ENCODE results near the gene CCDC74A.
"Not testable (repeated sequence)": the region's sequence is repeated elsewhere in the genome, so short reads cannot be mapped to it uniquely, and the experiment has no call there.

Gene CCDC74A

DNA sequence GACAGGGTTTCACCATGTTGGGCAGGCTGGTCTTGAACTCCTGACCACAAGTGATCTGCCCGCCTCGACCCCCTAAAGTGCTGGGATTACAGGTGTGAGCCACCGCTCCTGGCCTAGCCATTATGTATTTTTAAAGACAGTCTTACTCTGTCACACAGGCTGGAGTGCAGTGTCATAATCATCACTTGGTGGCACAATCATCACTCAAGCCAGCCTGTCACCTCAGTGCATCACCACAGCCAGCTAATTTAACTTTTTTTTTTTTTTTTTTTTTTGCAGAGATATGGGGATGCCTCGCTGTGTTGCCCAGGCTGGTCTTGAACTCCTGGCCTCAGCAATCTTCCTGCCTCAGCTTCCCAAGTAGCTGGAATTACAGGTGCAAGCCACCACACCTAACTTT lies 24.1 kb upstream of the CCDC74A start:
- DNase-seq: not testable (repeated sequence)

DNA sequence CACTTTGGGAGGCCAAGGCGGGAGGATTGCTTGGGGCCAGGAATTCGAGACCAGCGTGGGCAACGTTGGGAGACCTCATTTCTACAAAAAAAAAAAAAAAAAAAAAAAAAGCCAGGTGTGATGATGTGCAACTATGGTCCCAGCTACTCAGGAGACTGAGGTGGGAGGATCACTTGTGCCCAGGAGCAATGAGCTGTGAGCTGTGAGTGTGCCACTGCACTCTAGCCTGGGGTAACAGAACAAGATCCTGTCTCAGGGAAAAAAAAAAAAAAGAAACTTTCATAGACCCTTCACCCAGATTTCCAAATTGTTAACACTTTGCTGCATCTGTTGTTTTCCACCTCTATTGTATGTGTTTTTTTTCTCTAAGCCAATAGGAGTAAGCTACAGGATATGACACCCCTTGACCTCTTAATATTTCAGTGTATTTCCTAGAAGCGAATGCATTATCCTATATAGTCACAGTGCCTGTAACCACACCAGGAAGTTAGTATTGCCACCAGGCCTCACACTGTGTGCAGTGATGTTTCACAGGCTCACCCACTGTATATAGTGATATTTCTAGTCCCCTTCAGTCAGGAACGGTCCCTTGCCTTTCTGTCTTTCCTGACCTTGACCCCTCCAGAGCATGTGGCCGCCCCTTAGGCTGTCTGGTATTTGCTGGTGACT lies 23.5 kb upstream of the CCDC74A start:
- DNase-seq: not testable (repeated sequence)

DNA sequence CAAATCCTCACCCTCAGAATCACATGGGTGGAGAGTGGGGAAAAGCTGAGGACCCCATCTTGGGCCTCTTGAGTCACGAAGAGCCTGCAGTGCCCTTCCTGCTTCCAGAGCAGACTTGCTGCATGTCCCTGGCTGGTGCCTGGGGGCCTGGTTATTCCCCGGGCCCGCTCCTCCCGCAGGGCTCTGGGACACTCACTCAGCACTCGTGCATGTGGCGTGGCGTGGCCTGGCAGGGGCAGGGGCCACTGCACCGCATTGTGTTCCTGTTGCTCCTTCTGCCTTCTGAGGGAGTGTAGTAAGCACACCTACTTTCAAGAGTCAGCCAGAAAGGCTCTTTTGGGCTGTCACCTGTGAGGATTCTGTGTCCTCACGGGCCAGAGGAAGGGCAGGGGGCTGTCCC lies 18.1 kb upstream of the CCDC74A start:
- DNase-seq: no peak

DNA sequence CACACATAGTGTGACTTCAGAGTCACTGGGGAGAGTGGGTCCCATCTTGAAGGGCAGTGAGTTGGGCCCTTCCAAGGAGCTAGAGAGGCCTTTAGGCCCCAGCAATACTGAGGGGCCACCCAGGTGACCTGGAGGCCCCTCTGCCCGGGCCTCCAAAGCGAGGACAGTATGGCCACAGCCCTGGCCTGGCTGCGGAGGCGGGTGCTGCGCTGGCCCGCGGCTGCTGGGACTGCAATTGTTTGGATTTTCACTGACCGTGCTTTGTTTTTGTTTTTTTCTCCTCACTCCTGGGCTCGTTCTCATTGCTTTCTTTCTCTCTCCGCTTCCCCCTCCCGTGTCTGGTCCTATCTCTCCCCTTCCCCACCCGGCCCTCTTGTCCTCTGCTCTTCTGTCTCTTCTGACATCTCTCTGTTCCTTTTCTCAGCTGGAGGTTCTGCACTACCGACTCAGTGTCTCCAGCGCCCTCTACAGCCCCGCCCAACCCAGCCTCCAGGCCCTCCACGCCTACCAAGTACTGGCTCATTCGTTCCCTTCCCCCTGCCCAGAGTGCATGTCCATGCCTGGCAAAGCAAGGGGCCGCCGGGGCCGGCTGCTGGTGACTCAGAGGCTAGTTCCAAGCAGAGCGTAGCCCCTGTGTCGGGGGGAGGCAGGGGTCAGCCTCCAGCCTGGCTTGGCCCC lies 16.3 kb upstream of the CCDC74A start:
- DNase-seq: not testable (repeated sequence)

DNA sequence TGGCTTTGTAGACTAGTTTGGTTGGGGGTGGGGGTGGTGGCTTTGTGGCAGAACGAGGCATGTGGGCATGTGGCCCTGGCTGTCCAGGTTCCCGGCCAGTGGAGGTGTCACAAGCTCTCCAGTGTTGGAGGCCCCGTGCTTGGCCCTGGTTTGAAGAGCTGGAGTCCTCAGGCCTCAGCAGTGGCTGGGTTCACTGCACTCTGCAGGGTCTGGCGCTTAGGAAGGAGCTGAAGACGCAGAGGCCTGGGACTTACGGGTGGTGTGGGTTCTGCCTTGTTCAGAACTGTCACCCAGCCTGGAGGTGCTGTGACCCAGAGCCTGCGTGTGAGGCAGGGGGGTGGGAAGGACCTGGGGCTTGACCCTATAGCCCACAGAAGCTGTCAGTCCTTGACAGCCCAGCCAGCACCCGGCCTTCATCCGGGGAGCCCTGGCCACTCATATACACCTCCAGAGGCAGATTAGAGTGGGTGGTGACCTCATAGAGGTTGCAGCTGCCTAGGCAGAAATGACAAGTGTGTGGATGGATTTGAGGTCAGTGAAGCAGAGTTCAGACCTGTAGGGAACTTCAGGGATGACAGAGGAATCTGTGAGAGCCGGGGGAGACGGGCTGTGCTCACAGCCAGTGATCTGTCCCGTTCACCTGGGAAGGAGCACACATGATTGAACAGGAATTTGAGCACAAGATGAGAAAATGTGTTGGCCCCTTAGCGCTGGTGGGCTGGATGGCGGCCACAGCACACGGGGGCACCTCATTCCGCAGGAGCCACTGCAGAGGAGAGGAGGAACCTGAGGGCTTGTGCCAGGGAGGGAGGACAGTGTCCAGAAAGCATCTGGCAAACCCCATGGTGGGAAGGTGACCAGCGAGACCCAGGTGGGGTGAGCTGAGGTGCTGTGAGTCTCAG lies 15.5 kb upstream of the CCDC74A start:
- DNase-seq: not testable (repeated sequence)

DNA sequence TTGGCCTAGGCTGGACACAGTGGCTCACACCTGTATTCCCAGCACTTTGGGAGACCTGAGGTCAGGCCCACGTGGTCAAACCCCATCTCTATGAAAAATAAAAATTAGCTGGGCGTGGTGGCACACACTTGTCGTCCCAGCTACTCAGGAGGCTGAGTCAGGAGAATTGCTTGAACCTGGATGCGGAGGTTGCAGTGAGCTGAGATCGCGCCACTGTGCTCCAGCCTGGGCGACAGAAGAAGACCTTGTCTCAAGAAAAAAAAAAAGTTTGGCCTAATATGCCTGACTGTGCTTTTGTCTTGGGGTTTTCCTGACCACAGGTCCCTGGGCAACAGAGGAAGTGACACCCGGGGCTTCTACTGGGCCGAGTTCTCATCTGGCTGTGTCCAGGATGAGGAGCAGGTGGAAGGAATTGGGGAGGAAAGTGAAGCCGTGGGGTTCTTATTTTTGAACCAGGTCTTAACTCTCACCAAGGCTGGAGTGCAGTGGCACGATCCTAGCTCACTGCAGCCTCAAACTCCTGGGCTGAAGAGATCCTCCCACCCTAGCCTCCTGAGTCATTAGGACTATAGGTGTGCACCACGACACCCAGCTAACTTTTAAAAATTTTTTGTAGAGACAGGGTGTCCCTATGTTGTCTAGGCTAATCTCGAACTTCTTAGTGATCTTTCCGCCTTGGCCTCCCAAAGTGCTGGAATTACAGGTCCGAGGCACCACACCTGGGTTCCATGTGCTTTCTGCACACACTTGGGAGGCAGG lies 13.1 kb upstream of the CCDC74A start:
- not testable (repeated sequence) for DNase-seq

DNA sequence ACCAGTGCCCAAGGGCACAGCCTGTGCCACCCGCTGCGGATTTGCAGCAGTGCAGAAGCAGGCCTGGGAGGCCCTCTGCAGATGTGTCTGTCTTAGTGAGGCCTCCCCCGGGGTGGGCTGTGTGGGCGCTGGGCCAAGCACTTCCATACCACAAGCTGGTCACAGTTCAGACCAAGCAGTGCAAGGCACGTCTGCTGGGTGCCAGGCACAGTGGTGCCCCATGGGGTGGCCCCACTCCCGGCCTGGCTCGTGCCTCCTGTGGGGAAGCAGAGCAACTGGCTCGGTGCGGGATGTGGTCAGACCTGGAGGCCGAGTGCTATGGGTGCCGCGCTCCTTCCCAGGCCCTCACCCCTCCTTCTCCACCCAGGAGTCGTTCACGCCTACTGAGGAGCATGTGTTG lies 12.5 kb upstream of the CCDC74A start:
- not testable (repeated sequence) for DNase-seq

DNA sequence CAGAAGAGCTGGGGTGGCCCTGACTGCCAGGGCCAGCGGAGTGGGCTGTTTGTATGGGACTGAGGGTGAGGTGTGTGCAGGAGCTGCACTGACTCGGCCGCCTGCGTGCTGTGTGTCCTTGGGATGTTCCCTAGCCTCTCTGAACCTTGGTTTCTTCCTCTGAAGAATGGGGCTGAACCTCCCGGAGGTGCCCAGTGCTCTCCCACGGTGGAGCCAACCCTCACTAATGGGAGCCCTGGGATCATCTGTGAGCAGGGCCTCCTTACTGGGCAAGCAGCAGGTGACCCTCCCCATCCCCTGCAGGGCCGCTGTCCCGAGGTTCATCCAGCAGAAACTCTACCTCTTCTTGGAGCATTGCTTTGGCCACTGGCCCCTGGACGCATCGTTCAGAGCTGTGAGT lies 11.7 kb upstream of the CCDC74A start:
- no peak for DNase-seq

DNA sequence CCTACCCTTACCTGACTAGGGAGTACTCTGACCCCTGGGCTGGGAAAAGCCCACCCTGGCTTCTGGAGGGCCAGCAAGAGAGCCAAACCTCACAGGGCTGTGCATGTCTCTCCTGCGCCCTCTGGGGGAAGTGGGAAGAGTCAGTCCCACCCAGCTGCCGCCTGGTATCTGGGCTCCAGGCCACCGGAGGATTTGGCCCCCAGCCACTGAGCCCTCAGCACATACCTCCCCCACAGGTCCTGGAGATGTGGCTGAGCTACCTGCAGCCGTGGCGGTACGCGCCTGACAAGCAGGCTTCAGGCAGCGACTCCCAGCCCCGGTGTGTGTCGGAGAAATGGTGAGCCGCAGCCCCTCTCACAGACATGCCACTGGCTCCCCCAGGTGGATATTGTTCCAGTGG lies 11.1 kb upstream of the CCDC74A start:
- peak; percentile 12 for DNase-seq

DNA sequence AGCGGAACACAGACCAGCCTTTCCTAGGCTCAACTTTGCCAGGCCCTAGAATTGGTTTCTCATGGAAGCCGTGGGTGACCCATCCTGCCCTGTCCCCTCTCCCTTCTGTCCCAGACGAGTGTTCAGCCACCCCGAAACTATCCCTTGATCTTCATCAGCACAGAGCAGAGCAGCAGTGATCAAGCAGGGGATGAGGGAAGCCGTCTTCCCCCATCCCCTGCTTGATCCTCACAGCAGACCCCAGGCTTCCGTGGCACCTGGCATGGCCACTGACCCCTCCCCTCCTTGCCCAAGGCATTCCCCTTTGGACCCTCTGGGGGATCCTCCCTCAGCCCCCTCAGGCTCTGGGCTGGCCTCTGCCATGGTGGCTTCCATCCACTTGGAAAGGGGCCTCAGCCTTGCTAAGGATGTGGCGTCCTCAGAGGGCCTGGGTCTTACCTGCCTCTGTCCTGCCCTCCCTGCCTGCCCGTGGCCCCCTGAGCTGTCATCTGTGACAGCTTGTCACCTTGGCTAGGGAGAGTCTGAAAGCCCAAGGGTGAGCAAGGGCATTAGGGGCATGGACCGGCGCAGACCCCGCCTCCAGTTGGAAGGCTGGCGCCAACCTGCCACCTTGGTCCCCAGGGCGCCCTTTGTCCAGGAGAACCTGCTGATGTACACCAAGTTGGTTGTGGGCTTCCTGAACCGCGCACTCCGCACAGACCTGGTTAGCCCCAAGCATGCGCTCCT lies 10.4 kb upstream of the CCDC74A start:
- no peak for DNase-seq

DNA sequence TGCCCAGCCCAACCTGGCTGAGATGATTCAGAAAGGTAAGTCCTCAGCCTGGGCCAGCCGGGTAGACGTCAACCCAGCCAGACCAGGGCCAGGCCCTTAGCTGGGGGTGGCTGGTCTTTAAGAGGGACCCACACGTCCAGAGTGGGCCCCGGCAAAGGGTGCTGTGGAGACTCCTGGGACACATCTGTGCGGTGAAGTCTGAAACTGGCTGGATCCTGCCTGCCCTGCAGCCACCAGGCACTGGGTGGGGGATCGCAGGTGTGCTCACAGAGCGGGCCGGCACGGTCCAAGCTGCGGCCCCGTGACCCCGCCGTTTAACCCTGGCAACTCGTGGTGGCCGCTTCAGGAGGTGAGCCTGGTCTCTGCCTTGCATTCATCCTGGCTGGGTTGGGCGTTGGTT lies 9.8 kb upstream of the CCDC74A start:
- not testable (repeated sequence) for DNase-seq

DNA sequence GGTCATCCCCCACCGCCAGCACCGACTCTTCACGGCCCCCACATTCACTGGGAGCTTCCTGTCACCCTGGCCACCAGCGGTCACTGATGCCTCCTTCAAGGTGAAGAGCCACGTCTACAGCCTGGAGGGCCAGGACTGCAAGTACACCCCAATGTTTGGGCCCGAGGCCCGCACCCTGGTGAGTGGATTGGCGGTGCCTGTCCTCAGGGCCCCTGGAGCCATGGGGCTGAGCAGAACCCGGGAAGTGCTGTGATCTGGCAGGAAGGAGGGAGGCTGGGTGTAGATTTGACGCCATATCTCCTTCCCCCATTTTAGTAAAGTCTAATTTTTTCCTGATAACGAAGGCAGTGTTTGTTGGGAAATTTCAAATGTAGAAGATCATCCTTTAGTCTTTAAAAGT lies 9.2 kb upstream of the CCDC74A start:
- not testable (repeated sequence) for DNase-seq

DNA sequence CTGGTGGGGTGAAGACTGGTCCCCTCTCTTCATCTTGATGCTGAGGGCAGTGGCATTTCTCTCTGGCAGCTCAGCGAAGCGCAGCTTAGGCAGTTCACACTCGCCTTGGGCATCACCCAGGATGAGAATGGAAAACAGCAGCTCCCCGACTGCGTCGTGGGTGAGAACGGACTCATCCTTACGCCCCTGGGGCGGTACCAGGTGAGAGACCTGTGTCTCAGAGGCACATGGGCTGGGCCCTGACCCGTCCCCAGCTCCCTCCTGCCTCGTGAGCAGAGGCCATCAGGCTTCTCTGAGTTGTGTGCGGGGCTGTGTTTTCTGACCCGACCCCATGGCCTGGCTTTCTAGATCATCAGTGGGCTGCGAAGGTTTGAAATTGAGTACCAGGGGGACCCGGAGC lies 8.2 kb upstream of the CCDC74A start:
- DNase-seq: no peak

DNA sequence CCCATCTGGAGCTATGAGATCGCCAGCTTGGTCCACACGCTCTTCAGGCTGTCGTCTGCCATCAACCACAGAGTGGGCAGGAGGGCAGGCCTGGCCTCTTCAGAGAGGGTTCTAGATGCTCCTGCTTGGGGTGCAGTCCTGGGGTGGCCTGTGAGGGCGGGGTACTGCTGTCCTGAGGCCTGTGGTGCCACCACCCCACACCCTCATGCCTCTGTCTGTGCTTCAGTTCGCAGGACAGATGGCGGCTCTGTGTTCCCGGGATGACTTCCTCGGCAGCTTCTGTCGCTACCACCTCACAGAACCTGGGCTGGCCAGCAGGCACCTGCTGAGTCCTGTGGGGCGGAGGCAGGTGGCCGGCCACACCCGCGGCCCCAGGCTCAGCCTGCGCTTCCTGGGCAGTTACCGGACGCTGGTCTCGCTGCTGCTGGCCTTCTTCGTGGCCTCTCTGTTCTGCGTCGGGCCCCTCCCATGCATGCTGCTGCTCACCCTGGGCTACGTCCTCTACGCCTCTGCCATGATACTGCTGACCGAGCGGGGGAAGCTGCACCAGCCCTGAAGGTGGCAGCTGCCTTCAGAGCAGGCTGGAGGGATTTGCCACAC lies 7.7 kb upstream of the CCDC74A start:
- DNase-seq: not testable (repeated sequence)

DNA sequence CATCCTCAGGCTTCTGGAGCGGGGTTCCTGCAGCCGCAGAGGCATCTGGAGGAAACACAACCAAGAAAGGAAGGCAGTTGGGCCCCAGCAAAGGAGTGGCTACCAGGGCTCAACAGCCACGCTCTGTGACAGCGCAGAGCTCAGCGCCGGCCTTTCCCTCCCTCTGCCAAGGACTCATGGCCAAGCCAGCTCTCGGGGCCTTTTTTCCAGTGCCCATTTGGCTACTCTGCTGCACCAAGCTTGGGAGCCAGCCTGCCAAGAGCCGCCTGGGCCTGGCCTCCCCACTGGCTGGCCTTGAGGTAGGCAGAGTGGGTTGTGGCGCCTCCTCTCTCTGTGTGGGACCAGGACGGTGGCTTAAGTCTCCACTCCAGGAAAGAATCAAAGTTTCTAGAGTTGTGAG lies 7.2 kb upstream of the CCDC74A start:
- DNase-seq: no peak

DNA sequence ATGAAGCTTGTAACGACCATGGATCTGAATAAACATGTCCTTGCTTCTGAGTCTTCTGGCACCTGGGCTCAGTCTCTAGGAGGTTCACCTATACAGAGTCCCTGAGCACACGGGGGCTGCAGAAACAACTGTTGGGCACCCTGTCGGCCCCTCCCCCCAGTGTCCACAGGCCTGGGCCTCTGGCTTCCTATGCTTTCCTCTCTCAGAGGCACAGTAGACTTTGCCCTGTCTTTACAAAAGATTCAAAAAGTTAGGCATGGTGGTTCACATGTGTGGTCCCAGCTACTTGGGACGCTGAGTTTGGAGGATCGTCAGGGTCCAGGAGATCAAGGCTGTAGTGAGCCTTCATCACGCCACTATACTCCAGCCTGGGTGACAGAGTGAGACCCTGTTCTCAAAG lies 6.2 kb upstream of the CCDC74A start:
- not testable (repeated sequence) for DNase-seq

DNA sequence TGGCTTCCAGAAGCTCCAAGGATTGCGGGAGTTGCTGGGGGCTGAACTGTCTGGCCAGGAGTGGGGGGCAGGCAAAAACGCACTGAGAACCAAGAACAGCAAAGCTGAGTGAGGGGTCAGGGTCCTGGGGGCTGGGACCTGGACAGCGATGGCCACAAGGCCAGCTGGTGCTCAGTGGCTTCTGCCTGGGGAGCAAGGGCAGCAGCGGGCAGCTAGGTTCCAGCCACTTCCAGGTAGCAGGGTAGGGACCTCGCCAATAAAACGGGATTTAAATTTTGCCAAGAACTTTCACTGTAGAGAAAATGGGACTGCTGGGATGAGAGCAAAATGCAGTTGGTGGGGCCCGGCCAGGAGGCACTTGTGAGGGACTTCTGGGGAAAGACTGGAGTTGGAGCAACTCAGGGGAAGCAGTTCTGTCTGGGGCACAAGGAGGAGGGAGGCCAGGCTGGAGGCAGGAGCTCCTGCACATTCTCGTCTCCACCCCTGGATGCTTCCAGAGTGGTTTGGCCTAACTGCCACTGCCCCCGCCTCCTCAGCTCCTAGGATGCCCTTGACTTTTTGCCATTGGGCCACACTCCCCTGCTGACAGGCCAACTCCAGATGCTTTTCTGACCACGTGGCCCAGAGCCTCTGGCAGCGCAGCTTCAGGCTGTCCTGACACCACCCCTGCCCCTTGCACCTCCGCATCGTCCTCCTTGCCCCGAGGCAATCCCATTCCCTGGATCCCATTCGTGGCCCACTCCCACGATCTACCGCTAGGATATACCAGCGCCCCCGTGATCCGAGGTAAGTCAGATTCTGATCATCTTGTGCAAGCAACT lies 5.5 kb upstream of the CCDC74A start:
- no peak for DNase-seq

DNA sequence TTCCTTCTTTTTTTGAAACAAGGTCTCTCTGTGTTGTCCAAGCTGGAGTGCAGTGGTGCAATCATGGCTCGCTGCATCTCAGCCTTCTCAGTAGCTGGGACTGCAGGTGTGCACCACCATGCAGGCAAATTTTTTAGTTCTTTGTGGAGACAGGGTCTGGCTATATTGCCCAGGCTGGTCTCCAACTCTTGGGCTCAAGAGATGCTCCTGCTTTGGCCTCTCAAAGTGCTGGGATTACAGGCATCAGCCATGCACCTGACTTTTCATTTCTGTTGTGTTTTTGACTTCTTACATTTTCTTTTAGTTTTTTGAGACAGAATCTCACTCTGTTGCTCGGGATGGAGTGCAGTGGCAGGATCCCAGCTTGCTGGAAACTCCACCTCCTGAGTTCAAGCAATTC lies 2.4 kb upstream of the CCDC74A start:
- not testable (repeated sequence) for DNase-seq

DNA sequence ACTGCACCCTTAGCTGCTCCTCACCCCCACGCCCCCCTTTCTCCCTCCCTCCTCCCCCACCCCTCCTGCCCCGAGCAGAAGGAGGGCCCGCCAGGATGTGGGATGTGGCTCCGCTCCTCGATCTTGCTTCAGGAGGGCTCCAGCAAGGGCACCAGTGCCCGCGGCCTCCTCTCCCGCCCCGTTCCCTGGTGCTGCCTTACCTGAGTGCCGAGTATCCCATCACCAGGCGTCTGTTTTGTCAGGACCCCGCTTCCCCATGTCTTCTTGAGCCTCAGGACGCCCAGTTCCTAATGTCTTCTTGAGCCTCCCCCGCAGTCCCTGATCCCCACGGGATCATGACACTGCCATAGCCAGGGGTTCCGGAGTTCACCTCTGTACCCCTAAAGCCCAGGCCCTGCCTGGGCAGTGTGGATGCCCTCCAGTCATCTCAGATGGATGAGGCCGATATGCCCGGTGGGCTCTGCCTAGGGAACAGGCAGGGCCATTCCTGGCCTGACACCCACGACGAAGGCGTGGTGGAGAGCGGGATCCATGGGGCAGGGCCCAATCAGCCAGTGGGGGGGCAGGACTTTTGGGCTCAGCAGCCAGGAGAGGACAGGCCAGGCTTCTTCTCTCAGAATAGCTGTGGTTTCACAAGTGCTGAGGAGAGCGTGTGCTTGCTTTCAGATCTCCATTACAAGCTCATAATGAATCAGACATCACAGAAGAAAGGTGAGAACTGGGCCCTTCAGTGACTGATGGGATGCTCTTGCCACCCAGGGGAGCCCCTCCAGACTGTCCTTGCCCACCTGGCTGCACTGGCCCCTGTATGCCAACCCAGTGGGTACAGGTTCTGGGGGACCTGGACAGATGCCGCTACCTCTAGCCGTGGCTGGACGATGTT lies 1.5 kb downstream of the CCDC74A start:
- DNase-seq: not testable (repeated sequence)
